ENCODE measurements around the gene SDK1. TPM values are rescaled to one million over a fixed set of nuclear protein-coding genes. Genes with fewer than 3 reads are reported as not detected.

SDK1 gene
- total RNA-seq, 1 donor from 2014 or later: 0.53 TPM

DNA sequence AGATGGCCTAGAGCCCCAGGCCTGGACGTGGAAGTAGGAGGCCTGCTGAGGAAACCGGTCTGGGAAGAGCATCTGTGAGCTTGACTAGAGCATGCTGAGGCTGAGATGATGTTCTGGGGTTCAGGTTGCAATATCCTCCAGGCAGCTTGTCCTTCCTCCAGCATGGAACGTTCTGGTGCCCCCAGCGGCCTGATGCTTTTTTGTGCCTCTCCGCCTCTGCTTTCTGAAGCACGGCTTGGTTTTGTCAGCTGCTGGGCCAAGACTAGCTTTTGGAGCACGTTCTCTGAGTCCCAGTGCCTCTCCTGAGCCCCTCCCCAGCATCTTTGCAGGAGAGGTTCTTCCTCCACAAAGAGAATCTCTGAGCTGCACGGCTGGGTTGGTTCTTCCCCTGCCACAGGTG lies 699.1 kb downstream of the SDK1 start:
- ATAC-seq (no peak), DNase-seq (ENCODE audit: low spot score) (no peak)

DNA sequence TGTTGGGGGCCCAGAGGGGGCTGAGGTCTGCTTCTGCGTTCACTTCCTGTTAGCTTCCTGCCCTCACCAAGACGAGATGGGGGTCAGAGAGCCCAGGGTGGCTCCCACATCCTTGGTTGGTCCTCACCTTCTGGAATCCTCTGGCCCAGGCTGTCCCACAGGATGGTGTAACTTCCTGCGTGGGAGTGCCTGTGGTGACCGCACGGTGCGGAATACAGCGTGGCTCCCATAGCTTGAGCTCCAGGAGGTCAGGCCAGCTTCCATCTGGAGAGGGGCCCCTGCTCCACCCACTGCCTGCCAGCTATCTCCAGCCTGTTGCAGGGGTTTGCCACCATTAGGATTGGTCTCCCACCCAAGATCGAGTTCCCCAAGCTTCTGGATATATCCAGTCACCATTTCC lies 699.9 kb downstream of the SDK1 start:
- no peak for DNase-seq (ENCODE audit: low spot score)
- ATAC-seq: no peak

DNA sequence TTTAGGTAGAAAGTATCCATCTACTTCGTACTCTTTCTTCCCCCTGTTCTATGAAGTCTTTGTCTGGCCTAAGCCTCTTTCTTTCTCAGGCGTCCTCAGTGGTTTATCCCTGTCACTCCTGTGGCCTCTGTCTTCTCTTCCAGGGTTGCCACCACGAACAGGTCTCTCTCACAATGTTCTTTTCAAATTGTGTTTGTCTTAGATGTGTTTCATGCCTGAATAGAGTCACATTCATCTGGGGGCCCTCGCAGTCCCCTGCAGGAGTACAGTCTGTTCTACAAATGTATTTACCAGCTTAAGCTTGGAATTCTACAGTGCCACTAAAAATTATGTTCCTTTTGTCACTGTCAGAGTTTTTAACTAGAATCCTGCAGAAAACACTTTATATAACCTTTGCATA lies 700.7 kb downstream of the SDK1 start:
- no peak for ATAC-seq

GRCh38 chr7:4003503-4003902 lies 702.5 kb downstream of the SDK1 start:
- DNase-seq (ENCODE audit: low spot score) (no peak), ATAC-seq (no peak)

More for the DNA sequence above, 700.7 kb downstream of the SDK1 start:
- no peak for DNase-seq (ENCODE audit: low spot score)

DNA sequence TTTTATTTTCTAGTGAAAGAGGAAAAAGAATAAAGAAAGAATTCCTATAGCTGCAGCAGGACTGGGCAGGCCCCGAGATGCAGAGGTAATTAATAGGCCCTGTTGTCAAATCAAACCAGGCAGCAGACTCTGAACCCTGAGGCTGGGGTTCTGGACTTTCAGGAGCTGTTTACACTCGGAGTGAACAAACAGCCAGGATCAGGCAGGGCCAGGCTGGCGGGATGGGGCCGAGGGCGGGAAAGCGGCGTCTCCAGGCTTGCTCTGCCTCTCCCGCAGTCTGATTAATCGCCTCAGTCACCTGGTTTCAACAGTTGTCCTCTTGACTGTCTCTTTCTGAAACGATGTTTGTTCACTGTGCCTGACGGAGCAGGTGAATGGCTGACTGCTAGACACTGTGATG lies 705.6 kb downstream of the SDK1 start:
- DNase-seq (ENCODE audit: low spot score): peak; percentile 66
- ATAC-seq: peak; percentile 98

DNA sequence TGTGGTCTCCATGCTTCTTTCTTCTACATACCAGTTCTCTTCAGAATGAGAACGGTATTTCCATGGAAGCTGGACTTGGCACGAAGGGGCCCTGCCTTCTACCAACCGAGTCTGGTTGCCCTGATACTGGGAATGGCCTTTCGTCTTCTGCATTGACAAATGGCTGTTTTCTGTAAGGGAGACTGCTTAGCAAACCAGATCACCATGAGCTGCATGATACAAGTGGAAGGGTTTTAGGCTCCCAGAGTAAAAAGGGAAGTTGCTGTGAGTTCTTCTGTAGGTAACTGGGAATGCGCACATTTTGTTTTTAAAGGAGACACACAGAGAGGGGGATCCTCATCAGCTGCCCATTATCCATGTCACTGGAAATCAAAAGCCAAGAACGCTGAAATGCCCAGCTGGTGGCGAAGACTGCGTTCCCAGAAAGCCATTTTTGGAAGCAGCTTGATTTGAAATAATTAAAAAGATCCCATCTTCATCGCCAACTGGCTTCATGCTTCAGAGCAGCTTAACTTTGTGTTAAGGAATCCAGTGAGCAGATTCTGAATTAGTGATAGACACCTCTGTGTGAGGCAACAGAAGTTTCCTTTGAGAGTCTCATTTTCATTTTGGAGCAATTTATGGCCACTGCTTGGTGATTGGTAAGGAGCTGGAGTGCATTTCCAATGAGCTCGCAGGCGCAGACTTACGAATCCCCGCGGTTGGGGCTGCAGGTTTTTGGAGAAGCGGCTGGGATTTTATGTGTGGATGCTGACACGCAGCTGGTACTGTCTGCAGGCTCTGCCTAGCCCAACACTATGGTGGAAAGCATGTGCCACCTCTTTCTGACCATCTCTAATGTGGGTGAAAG lies 708.4 kb downstream of the SDK1 start:
- ATAC-seq: no peak
- no peak for DNase-seq (ENCODE audit: low spot score)

GRCh38 chr7:4010061-4010605 lies 709.1 kb downstream of the SDK1 start:
- DNase-seq (ENCODE audit: low spot score) (no peak), ATAC-seq (no peak)

- peak; percentile 37 for DNase-seq (ENCODE audit: low spot score)
- ATAC-seq: no peak
Observed at GRCh38 chr7:4010923-4011656, 710.0 kb downstream of the SDK1 start.

- ATAC-seq: no peak
- DNase-seq (ENCODE audit: low spot score): no peak
Observed at GRCh38 chr7:4013793-4014192, 712.7 kb downstream of the SDK1 start.

DNA sequence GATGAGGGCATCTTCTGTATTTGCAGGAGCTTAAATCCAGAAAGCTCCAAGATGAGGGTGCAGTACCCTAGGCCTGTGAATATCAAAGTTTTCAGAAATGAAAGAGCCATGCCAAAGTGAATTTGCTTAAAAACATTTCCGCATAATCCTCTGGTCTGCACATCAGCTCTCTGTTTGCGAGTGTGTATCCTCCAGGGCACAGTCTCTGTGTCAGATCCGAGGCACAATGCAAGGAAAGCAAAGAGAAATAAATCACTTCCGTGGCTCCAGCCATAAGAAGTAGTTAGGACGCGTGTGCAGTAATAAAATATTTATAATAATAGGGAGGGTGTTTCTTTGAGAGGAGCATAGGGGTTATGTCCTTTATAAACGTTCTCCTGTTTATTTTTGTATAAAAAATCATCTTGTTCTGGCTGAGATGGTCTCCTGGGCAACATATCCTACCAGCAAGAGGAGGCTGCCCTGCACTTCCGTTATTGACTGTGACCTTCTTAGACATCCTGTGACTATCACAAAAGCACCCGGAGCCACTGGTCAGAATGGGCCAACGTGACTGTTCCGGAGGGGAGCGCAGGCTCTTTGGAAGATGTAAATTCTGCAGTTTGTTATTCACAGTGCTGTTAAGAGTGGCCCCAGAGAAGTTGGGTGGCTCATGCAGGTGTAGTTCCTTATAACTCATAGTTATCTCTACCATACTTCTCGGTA lies 713.4 kb downstream of the SDK1 start:
- DNase-seq (ENCODE audit: low spot score): no peak
- peak; percentile 33 for ATAC-seq

- ATAC-seq (no peak), DNase-seq (ENCODE audit: low spot score) (no peak)
Observed at GRCh38 chr7:4015371-4015770, 714.3 kb downstream of the SDK1 start.

DNA sequence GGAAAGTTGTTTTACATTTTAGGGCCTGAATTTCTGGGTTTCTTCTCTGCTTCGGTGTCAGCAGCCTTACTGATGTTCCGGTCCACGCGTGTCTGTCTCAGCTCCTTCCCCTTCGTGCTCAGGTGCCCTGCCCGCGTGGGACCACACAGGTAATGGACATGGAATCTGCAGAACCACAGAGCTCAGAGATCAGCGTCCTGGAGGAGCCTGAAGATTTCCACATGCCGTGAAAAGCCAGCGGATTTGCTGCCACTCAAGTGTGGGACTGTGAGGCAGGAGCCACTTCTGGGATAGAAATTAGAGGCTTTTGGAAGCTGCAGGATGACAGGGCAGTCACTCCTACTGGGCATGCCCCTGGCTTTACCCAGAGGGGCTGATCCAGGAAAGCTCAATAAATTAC lies 714.9 kb downstream of the SDK1 start:
- no peak for ATAC-seq
- DNase-seq (ENCODE audit: low spot score): no peak

GRCh38 chr7:4017081-4017480 lies 716.0 kb downstream of the SDK1 start:
- DNase-seq (ENCODE audit: low spot score) (no peak), ATAC-seq (no peak)

GRCh38 chr7:4017785-4018184 lies 716.7 kb downstream of the SDK1 start:
- DNase-seq (ENCODE audit: low spot score): no peak
- ATAC-seq: no peak

DNA sequence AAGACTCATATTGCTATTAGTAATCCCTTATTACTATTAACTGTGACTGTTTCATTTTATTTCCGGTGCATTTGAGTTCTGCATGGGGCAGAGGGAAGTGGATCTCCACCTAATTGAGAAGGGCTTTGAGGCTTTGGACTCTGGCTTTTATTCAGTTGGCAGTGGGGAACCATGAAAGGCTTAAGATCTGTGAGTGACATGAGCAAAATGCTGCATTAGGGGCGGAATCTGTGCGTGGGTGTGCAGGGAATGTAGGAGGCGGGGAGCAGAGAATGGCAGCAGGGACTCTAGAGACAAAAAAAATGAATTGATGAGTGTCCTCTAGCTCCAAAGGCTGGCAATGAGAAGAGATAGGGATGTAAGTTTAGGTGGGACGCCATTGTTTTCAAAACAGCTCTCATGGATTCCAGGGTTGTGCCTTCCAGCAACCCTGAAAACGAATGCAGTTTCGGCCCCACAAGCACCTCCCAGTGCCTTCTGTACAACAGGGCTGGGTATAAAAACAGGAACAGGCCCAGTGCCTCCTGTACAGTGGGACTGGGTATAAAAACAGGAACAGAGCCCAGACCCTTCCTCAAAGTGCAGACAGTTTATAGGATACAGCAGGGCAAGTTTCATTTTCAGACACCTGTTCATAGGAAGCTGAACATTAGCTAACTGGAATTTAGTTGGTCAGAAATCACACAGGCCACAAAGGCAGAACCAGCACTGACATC lies 717.7 kb downstream of the SDK1 start:
- ATAC-seq (no peak), DNase-seq (ENCODE audit: low spot score) (no peak)

- DNase-seq (ENCODE audit: low spot score): peak; percentile 26
- no peak for ATAC-seq
Observed at GRCh38 chr7:4020086-4020485, 719.0 kb downstream of the SDK1 start.

GRCh38 chr7:4021413-4021812 lies 720.4 kb downstream of the SDK1 start:
- ATAC-seq (no peak), DNase-seq (ENCODE audit: low spot score) (no peak)

DNA sequence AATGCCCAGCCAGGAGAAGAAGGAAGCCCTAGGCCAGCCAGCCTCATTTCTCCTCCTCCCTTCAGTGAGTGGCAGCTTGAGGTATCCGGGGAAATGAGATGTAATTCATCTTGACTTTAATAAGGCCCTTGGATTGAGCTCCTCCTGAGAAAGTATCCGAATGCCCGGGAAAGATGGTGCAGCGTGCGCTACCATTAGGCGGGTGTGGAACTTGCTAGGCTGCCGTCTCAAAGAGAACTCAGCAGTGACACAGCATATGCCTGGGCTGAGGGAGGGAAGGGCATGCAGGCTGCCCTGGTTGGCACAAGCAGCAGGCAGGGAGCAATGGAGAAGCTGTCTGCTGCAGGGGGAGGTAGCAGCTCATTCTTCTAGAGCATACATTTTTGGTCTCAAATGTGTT lies 721.2 kb downstream of the SDK1 start:
- DNase-seq (ENCODE audit: low spot score): peak; percentile 24
- no peak for ATAC-seq

DNA sequence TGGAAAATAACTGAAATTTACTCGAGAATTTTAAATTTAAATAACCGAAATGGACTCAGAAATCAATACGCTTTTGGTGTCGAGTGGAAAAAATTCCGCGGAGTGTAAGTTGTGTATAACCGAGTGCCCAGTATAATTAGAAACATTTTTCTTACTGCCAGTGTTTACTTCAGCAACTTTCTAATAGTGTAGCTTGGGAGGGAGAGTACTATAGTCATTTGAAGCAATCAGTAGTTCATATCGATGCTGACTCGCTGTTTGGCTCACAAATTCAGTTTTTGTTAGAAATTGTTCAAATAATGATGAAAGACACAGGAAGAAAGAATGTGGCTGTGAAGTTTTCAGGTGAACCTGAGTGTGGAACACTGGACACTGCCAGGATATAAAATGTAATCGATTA lies 722.5 kb downstream of the SDK1 start:
- DNase-seq (ENCODE audit: low spot score): no peak
- no peak for ATAC-seq

DNA sequence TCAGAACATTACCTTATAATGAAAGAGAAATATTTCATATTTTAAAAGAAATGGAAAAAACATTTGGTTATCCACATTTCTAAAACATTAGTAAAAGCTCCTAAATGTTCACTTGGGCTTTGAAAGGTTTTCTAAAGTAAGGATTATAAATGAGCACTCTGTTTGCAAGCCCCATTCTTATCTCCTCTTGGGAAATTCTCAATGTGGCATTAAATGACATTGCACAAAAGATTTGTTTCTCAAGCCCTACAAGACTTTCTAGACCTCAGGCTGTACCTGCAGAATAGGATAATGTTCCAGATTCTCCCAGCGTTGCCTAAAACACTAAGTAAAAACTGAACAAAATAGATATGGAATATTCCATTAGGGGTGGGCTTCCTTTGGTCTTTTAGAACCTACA lies 723.1 kb downstream of the SDK1 start:
- no peak for ATAC-seq

DNA sequence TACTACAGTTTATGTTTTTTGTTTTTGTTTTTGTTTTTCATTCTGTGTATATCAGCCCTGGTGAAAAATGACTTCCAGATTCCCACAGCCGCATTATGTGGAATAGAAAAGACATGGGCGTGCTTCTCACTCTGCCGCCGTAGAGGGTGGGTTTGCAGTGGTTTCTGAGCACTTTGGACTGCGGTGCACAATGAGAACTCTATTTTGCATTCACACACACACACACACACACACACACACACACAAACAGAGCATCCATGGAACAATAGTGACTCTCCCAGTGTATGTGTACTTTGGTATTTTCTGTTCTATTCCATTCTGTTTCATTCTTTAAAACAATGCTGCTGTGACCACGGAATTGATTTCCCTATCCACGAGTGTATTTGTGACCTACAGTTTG lies 723.8 kb downstream of the SDK1 start:
- DNase-seq (ENCODE audit: low spot score): no peak
- ATAC-seq: no peak

More for the DNA sequence above, 723.1 kb downstream of the SDK1 start:
- no peak for DNase-seq (ENCODE audit: low spot score)
